Right atrium auricular region (tissue), 2 donors: Measurements from ENCODE around the gene RANBP3L. TPM values are rescaled to one million over a fixed set of nuclear protein-coding genes. Genes with fewer than 3 reads are reported as not detected.
A peak's percentile ranks its signal among the peaks of the same experiment; 100 is the strongest.

Experiments used
- DNase-seq: peaks from one replicate; pipeline ENCODE4 v3.0.0-alpha.2; 2019; ENCODE audit warnings: low spot score
- H3K27ac ChIP-seq, 2 donors: fragments of 200-600 bp; sonication (generic); 1 replicate in 1 of 2; 2 replicates in 1 of 2; pipeline ENCODE4 v1.5.1; 2016 to 2019
- H3K27me3 ChIP-seq, 2 donors: fragments of 200-600 bp; sonication (generic); one replicate each; pipeline versions ENCODE4 v1.5.1 to v1.6.0; 2017 to 2019
- H3K36me3 ChIP-seq: fragments of 200-600 bp; sonication (generic); one replicate; pipeline ENCODE4 v1.5.1; 2016
- H3K4me1 ChIP-seq, 2 donors: fragments of 200-600 bp; sonication (generic); one replicate each; pipeline versions ENCODE4 v1.5.1 to v1.6.0; 2017 to 2019
- H3K4me3 ChIP-seq, 2 donors: fragments of 200-600 bp; sonication (generic); 1 replicate in 1 of 2; 2 replicates in 1 of 2; pipeline ENCODE4 v1.5.1; 2017 to 2019; ENCODE audit warnings: mild to moderate bottlenecking in 1 of 2, moderate library complexity in 1 of 2
- H3K9me3 ChIP-seq, 2 donors: fragments of 200-600 bp; sonication (generic); one replicate each; pipeline ENCODE4 v1.5.1; 2019
- total RNA-seq, 2 donors: library from RNA; depleted of rRNA; stranded (reverse); fragments of >200 nt; gene quantifications; one replicate each; pipeline ENCODE4 v1.1.0, GENCODE V29; 2016
- TF ChIP-seq, protein P1 (sequence below), 2 donors: fragments of 200-600 bp; sonication (generic); IDR thresholded peaks; one replicate each; pipeline ENCODE4 v1.5.1; 2019; ENCODE audit warnings: antibody characterized with exemption in 2 of 2

RANBP3L gene
- total RNA-seq, 2 donors from 2014 or later = 0.98 to 1.7 TPM

GRCh38 chr5:36277521-36278176, 24.1 kb downstream of the RANBP3L start:
- TF ChIP-seq, protein P1, sequence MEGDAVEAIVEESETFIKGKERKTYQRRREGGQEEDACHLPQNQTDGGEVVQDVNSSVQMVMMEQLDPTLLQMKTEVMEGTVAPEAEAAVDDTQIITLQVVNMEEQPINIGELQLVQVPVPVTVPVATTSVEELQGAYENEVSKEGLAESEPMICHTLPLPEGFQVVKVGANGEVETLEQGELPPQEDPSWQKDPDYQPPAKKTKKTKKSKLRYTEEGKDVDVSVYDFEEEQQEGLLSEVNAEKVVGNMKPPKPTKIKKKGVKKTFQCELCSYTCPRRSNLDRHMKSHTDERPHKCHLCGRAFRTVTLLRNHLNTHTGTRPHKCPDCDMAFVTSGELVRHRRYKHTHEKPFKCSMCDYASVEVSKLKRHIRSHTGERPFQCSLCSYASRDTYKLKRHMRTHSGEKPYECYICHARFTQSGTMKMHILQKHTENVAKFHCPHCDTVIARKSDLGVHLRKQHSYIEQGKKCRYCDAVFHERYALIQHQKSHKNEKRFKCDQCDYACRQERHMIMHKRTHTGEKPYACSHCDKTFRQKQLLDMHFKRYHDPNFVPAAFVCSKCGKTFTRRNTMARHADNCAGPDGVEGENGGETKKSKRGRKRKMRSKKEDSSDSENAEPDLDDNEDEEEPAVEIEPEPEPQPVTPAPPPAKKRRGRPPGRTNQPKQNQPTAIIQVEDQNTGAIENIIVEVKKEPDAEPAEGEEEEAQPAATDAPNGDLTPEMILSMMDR (IDR thresholded peaks at IDR 0.05) = no peak
- H3K27me3 ChIP-seq = no peaks in the 10 kb centered on the region
- H3K27ac ChIP-seq = peak overlapping the region in 1 of 2 donors; percentile 31
- peaks cover 0 to 17% of the 10 kb centered on the region in 2 donors for H3K4me1 ChIP-seq
- H3K4me3 ChIP-seq = no peak overlapping the region
- no peak for DNase-seq
- H3K9me3 ChIP-seq = no peaks in the 10 kb centered on the region
- no peaks in the 10 kb centered on the region for H3K36me3 ChIP-seq

GRCh38 chr5:36276864-36277263, 24.8 kb downstream of the RANBP3L start:
- Histone ChIP-seq H3K27me3 (no peaks in the 10 kb centered on the region), H3K36me3 (no peaks in the 10 kb centered on the region), H3K27ac (no peak overlapping the region), H3K4me1 (peaks cover 0 to 17% of the 10 kb centered on the region in 2 donors), H3K9me3 (no peaks in the 10 kb centered on the region), H3K4me3 (no peak overlapping the region)
- no peak for DNase-seq
- TF ChIP-seq, protein P1 (IDR thresholded peaks at IDR 0.05) = no peak

- TF ChIP-seq, protein P1 (IDR thresholded peaks at IDR 0.05) = no peak
Observed at GRCh38 chr5:36273809-36274526, 27.7 kb downstream of the RANBP3L start.

DNA sequence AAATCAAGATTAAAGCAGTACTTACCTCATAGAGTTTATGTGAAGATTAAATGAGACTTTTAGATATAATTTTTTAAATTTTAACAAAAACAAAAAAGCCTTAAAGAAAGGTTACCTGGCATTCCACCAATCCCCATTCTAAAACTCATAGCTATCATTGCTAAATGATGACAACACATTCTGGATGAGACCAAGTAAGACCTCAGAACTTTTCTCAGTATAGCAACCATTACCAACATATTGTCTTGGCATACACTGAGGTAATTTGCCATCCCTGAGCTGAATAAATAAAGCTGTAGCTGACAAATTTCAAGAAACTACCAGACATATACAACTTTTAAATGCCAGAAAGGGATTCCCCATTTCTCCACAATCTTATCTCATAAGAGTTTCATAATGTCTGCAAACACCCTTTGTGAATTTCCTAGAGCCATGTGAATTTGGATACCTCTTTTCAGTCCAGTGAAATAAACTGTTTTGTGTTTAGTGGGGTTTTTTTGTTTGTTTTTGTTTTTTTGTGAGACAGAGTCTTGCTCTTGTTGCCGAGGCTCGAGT, 29.5 kb downstream of the RANBP3L start:
- Histone ChIP-seq H3K27me3 (no peaks in the 10 kb centered on the region), H3K36me3 (no peaks in the 10 kb centered on the region), H3K4me1 (peaks cover 0 to 9% of the 10 kb centered on the region in 2 donors), H3K9me3 (no peaks in the 10 kb centered on the region), H3K4me3 (no peak overlapping the region), H3K27ac (no peak overlapping the region)
- TF ChIP-seq, protein P1 (IDR thresholded peaks at IDR 0.05) = no peak
- no peak for DNase-seq

More at GRCh38 chr5:36273809-36274526, 27.7 kb downstream of the RANBP3L start:
- DNase-seq = no peak
- Histone ChIP-seq H3K27ac (peak overlapping the region in 1 of 2 donors; percentile 54), H3K36me3 (no peaks in the 10 kb centered on the region), H3K9me3 (no peaks in the 10 kb centered on the region), H3K27me3 (no peaks in the 10 kb centered on the region), H3K4me3 (no peak overlapping the region), H3K4me1 (peaks cover 0 to 17% of the 10 kb centered on the region in 2 donors)

- TF ChIP-seq, protein P1 (IDR thresholded peaks at IDR 0.05) = no peak
- Histone ChIP-seq H3K4me3 (no peak overlapping the region), H3K36me3 (no peaks in the 10 kb centered on the region), H3K27ac (no peak overlapping the region), H3K27me3 (no peaks in the 10 kb centered on the region), H3K9me3 (no peaks in the 10 kb centered on the region), H3K4me1 (peaks cover 0 to 4% of the 10 kb centered on the region in 2 donors)
- no peak for DNase-seq
Observed at GRCh38 chr5:36270876-36271575, 30.7 kb downstream of the RANBP3L start.
